HG03139 (cell line): Measurements from ENCODE around the gene SPAG6.

Experiments
- ATAC-seq: cut with Tn5 transposase; IDR thresholded peaks from one replicate; pipeline ENCODE4 v1.9.1; 2021; ENCODE audit not compliant: unreplicated experiment

SPAG6 gene

GRCh38 chr10:22458272-22459038, 113.2 kb downstream of the SPAG6 start:
- no peak for ATAC-seq

- ATAC-seq = no peak
Measured at GRCh38 chr10:22459496-22459895, 114.2 kb downstream of the SPAG6 start.

- no peak for ATAC-seq
Measured at GRCh38 chr10:22460101-22460500, 114.8 kb downstream of the SPAG6 start.

- ATAC-seq = no peak
Measured at GRCh38 chr10:22460531-22461403, 115.5 kb downstream of the SPAG6 start.

- ATAC-seq = no peak
Measured at GRCh38 chr10:22461891-22462290, 116.6 kb downstream of the SPAG6 start.

GRCh38 chr10:22463255-22463654, 118.0 kb downstream of the SPAG6 start:
- ATAC-seq = no peak

- no peak for ATAC-seq
Measured at GRCh38 chr10:22464966-22465629, 119.8 kb downstream of the SPAG6 start.

- ATAC-seq = no peak
Measured at GRCh38 chr10:22466763-22467334, 121.6 kb downstream of the SPAG6 start.
